WERI-Rb-1 (cell line): ENCODE data around the gene LMAN2L.

ENCODE experiments used
- DNase-seq: peaks from one replicate; pipeline ENCODE4 v3.0.0-alpha.2; 2020
- H3K27ac ChIP-seq: fragments of 250-450 bp; sonication (Bioruptor Pico); 2 replicates; pipeline ENCODE4 v1.5.1; 2020; ENCODE audit warnings: mild to moderate bottlenecking, moderate library complexity
- H3K27me3 ChIP-seq: fragments of 250-450 bp; sonication (Bioruptor Pico); 2 replicates; pipeline ENCODE4 v1.5.1; 2021; ENCODE audit warnings: mild to moderate bottlenecking, low read depth, moderate library complexity; ENCODE audit not compliant: insufficient read depth, severe bottlenecking
- H3K36me3 ChIP-seq: fragments of 250-450 bp; sonication (Bioruptor Pico); 2 replicates; pipeline ENCODE4 v1.5.1; 2020; ENCODE audit warnings: mild to moderate bottlenecking, moderate library complexity
- H3K4me3 ChIP-seq: 2 replicates; pipeline ENCODE4 v1.5.1; 2011; ENCODE audit warnings: low read depth, mild to moderate bottlenecking, control low read depth, low read length
- H3K9me3 ChIP-seq: fragments of 250-450 bp; sonication (Bioruptor Pico); 2 replicates; pipeline ENCODE4 v1.5.1; 2021; ENCODE audit warnings: mild to moderate bottlenecking, moderate library complexity; ENCODE audit not compliant: severe bottlenecking
- CTCF ChIP-seq: IDR thresholded peaks from 2 replicates; pipeline ENCODE4 v1.5.1; 2011; ENCODE audit warnings: low read depth, mild to moderate bottlenecking, control low read depth, inconsistent platforms, low read length

LMAN2L gene

GRCh38 chr2:96757477-96757860, 17.6 kb upstream of the LMAN2L start:
- no peak for TF ChIP-seq CTCF
- Histone ChIP-seq H3K36me3 (no peaks in the 10 kb centered on the region), H3K27ac (no peak overlapping the region), H3K27me3 (no peaks in the 10 kb centered on the region), H3K9me3 (no peaks in the 10 kb centered on the region), H3K4me3 (no peak overlapping the region)
- DNase-seq = no peak

- Histone ChIP-seq H3K27ac (no peak overlapping the region), H3K4me3 (no peak overlapping the region)
Observed at GRCh38 chr2:96756788-96757476, 17.1 kb upstream of the LMAN2L start.

GRCh38 chr2:96754317-96754716, 14.5 kb upstream of the LMAN2L start:
- no peaks in the 10 kb centered on the region for H3K36me3 ChIP-seq
- H3K9me3 ChIP-seq = no peaks in the 10 kb centered on the region
- no peak overlapping the region for H3K27ac ChIP-seq
- no peak for TF ChIP-seq CTCF
- no peak for DNase-seq
- no peaks in the 10 kb centered on the region for H3K27me3 ChIP-seq
- no peak overlapping the region for H3K4me3 ChIP-seq

More at GRCh38 chr2:96756788-96757476, 17.1 kb upstream of the LMAN2L start:
- no peaks in the 10 kb centered on the region for H3K9me3 ChIP-seq
- DNase-seq = no peak
- TF ChIP-seq CTCF = no peak
- no peaks in the 10 kb centered on the region for H3K27me3 ChIP-seq
- H3K36me3 ChIP-seq = no peaks in the 10 kb centered on the region

- H3K27ac ChIP-seq = no peak overlapping the region
- H3K4me3 ChIP-seq = no peak overlapping the region
- no peaks in the 10 kb centered on the region for H3K27me3 ChIP-seq
- no peak for TF ChIP-seq CTCF
- H3K9me3 ChIP-seq = no peaks in the 10 kb centered on the region
- DNase-seq = no peak
- no peaks in the 10 kb centered on the region for H3K36me3 ChIP-seq
Observed at GRCh38 chr2:96753661-96754282, 13.9 kb upstream of the LMAN2L start.

GRCh38 chr2:96751800-96752199, 11.9 kb upstream of the LMAN2L start:
- TF ChIP-seq CTCF = no peak
- Histone ChIP-seq H3K27ac (no peak overlapping the region), H3K9me3 (no peaks in the 10 kb centered on the region), H3K36me3 (no peaks in the 10 kb centered on the region), H3K4me3 (no peak overlapping the region), H3K27me3 (no peaks in the 10 kb centered on the region)
- no peak for DNase-seq
